Measurements from ENCODE around the gene UCK2. TPM values are rescaled to one million over a fixed set of nuclear protein-coding genes. Genes with fewer than 3 reads are reported as not detected.

The UCK2 gene
- total and polyA plus RNA-seq, 2 experiments from 2014 or later: 101 to 149 TPM

- peaks cover 78% of the 10 kb centered on the region for H3K4me1 Mint-ChIP-seq
- peak overlapping the region; percentile 74 for H3K4me2 ChIP-seq
- H3K79me2 ChIP-seq (replicated peaks; ENCODE audit: insufficient read depth): peaks cover 100% of the 10 kb centered on the region
- TF ChIP-seq, protein P1, sequence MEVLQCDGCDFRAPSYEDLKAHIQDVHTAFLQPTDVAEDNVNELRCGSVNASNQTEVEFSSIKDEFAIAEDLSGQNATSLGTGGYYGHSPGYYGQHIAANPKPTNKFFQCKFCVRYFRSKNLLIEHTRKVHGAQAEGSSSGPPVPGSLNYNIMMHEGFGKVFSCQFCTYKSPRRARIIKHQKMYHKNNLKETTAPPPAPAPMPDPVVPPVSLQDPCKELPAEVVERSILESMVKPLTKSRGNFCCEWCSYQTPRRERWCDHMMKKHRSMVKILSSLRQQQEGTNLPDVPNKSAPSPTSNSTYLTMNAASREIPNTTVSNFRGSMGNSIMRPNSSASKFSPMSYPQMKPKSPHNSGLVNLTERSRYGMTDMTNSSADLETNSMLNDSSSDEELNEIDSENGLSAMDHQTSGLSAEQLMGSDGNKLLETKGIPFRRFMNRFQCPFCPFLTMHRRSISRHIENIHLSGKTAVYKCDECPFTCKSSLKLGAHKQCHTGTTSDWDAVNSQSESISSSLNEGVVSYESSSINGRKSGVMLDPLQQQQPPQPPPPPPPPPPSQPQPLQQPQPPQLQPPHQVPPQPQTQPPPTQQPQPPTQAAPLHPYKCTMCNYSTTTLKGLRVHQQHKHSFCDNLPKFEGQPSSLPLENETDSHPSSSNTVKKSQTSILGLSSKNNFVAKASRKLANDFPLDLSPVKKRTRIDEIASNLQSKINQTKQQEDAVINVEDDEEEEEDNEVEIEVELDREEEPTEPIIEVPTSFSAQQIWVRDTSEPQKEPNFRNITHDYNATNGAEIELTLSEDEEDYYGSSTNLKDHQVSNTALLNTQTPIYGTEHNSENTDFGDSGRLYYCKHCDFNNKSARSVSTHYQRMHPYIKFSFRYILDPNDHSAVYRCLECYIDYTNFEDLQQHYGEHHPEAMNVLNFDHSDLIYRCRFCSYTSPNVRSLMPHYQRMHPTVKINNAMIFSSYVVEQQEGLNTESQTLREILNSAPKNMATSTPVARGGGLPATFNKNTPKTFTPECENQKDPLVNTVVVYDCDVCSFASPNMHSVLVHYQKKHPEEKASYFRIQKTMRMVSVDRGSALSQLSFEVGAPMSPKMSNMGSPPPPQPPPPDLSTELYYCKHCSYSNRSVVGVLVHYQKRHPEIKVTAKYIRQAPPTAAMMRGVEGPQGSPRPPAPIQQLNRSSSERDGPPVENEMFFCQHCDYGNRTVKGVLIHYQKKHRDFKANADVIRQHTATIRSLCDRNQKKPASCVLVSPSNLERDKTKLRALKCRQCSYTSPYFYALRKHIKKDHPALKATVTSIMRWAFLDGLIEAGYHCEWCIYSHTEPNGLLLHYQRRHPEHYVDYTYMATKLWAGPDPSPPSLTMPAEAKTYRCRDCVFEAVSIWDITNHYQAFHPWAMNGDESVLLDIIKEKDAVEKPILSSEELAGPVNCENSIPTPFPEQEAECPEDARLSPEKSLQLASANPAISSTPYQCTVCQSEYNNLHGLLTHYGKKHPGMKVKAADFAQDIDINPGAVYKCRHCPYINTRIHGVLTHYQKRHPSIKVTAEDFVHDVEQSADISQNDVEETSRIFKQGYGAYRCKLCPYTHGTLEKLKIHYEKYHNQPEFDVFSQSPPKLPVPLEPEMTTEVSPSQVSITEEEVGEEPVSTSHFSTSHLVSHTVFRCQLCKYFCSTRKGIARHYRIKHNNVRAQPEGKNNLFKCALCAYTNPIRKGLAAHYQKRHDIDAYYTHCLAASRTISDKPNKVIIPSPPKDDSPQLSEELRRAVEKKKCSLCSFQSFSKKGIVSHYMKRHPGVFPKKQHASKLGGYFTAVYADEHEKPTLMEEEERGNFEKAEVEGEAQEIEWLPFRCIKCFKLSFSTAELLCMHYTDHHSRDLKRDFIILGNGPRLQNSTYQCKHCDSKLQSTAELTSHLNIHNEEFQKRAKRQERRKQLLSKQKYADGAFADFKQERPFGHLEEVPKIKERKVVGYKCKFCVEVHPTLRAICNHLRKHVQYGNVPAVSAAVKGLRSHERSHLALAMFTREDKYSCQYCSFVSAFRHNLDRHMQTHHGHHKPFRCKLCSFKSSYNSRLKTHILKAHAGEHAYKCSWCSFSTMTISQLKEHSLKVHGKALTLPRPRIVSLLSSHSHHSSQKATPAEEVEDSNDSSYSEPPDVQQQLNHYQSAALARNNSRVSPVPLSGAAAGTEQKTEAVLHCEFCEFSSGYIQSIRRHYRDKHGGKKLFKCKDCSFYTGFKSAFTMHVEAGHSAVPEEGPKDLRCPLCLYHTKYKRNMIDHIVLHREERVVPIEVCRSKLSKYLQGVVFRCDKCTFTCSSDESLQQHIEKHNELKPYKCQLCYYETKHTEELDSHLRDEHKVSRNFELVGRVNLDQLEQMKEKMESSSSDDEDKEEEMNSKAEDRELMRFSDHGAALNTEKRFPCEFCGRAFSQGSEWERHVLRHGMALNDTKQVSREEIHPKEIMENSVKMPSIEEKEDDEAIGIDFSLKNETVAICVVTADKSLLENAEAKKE (CRISPR knock-in tag; IDR thresholded peaks at IDR 0.05): no peak
- TF ChIP-seq STAT1 (IDR thresholded peaks at IDR 0.05; ENCODE audit: unreplicated experiment): no peak
- no peak for TF ChIP-seq POLR2AphosphoS5 (IDR thresholded peaks at IDR 0.05; ENCODE audit: low read depth)
- TF ChIP-seq EZH2 (IDR thresholded peaks at IDR 0.05; ENCODE audit: low read depth, unreplicated experiment): no peak
- no peak for TF ChIP-seq ETS1 (IDR thresholded peaks at IDR 0.05)
- no peak for TF ChIP-seq JUNB (IDR thresholded peaks at IDR 0.05; ENCODE audit: unreplicated experiment)
- TF ChIP-seq, protein P2, sequence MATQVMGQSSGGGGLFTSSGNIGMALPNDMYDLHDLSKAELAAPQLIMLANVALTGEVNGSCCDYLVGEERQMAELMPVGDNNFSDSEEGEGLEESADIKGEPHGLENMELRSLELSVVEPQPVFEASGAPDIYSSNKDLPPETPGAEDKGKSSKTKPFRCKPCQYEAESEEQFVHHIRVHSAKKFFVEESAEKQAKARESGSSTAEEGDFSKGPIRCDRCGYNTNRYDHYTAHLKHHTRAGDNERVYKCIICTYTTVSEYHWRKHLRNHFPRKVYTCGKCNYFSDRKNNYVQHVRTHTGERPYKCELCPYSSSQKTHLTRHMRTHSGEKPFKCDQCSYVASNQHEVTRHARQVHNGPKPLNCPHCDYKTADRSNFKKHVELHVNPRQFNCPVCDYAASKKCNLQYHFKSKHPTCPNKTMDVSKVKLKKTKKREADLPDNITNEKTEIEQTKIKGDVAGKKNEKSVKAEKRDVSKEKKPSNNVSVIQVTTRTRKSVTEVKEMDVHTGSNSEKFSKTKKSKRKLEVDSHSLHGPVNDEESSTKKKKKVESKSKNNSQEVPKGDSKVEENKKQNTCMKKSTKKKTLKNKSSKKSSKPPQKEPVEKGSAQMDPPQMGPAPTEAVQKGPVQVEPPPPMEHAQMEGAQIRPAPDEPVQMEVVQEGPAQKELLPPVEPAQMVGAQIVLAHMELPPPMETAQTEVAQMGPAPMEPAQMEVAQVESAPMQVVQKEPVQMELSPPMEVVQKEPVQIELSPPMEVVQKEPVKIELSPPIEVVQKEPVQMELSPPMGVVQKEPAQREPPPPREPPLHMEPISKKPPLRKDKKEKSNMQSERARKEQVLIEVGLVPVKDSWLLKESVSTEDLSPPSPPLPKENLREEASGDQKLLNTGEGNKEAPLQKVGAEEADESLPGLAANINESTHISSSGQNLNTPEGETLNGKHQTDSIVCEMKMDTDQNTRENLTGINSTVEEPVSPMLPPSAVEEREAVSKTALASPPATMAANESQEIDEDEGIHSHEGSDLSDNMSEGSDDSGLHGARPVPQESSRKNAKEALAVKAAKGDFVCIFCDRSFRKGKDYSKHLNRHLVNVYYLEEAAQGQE (IDR thresholded peaks at IDR 0.05; ENCODE audit: unreplicated experiment): no peak
- no peak for TF ChIP-seq CREB1 (CRISPR knock-in tag; IDR thresholded peaks at IDR 0.05; ENCODE audit: low read depth)
- H3K4me1 ChIP-seq (ENCODE audit: insufficient read depth): peaks cover 77% of the 10 kb centered on the region
- peak overlapping the region; percentile 16; the same call in 1 of the 3 replicates for H3K4me3 Mint-ChIP-seq
- H4K20me1 ChIP-seq (replicated peaks; ENCODE audit: insufficient read depth): peaks cover 87% of the 10 kb centered on the region
- peak overlapping the region; percentile 50; the same call in 1 of the 2 replicates for H3K27ac Mint-ChIP-seq
- DNase-seq (ENCODE audit: low spot score) (no peak), ATAC-seq (peak; percentile 29)
- no peaks in the 10 kb centered on the region for H3K27me3 ChIP-seq (ENCODE audit: insufficient read depth)
- H3K27me3 Mint-ChIP-seq (ENCODE audit: insufficient read depth, low read depth, poor library complexity): peaks cover 10% of the 10 kb centered on the region
- H3K27ac ChIP-seq (ENCODE audit: low read depth): 0 out of 2 replicates have a peak overlapping the region, but pooled peaks have one; percentile 46
- H3F3A ChIP-seq (replicated peaks; ENCODE audit: low read depth): no peaks in the 10 kb centered on the region
- no peaks in the 10 kb centered on the region for H3K9me2 ChIP-seq (ENCODE audit: insufficient read depth)
- no peak overlapping the region for H2AFZ ChIP-seq
- no peaks in the 10 kb centered on the region for H3K9me3 Mint-ChIP-seq
- peaks cover 3% of the 10 kb centered on the region; the same call in 1 of the 3 replicates for H3K36me3 Mint-ChIP-seq (ENCODE audit: low read depth)
- H3K36me3 ChIP-seq (ENCODE audit: insufficient read depth): no peaks in the 10 kb centered on the region
- H3K4me3 ChIP-seq: peak overlapping the region; percentile 39; the same call in 1 of the 2 replicates
These were observed 26.9 kb downstream of the UCK2 start for GRCh38 chr1:165854101-165854845.
